NB4 (cell line): ENCODE results near the gene PDXDC1.

ENCODE experiments used
- DNase-seq: peaks from one replicate; pipeline ENCODE4 v3.0.0; 2010; ENCODE audit warnings: low read depth
- H3K4me3 ChIP-seq: one replicate; pipeline ENCODE4 v1.5.1; 2011; ENCODE audit warnings: mild to moderate bottlenecking, low read depth, low read length, moderate library complexity
- CTCF ChIP-seq: IDR thresholded peaks from one replicate; pipeline ENCODE4 v1.5.1; 2012; ENCODE audit warnings: low read depth, low read length
- MAX ChIP-seq: IDR thresholded peaks from 2 replicates; pipeline ENCODE4 v1.6.1; 2011; ENCODE audit warnings: low read depth, low read length
- MYC ChIP-seq: IDR thresholded peaks from 2 replicates; pipeline ENCODE4 v1.6.1; 2011; ENCODE audit warnings: low read depth, low read length
- POLR2A ChIP-seq: IDR thresholded peaks from 2 replicates; pipeline ENCODE4 v1.6.1; 2011; ENCODE audit warnings: mild to moderate bottlenecking; ENCODE audit not compliant: insufficient read length; ENCODE audit errors: extremely low read depth

PDXDC1 gene

DNA sequence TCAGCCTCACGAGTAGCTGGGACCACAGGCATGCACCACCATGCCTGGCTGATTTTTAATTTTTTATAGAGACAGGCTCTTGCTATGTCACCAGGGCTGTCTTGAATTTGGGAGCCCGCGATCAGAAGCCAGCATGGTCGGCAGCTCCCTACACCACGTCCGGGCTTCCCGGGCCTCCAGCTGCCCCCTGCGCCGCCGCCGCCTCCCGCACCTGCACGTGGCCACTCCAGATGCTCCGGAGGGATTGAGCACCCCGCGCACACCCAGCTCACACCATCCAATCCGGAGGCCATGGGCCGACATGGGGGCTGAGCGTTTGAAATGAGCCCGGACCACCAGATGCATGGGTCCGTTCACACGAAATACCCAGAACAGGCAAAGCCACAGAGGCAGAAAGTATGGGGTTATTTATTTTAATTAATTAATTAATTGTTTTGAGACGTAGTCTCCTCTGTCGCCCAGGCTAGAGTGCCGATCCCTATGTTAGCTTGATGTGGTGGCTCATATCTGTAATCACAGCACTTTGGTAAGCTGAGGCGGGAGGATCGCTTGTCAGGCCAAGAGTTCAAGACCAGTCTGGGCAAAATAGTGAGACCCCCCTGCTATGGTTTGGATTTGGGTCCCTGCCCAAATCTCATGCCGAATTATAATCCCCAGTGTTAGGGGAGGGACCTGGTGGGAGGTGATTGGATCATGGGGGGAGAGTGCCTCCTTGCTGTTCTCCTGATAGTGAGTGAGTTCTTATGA, 17.1 kb upstream of the PDXDC1 start:
- no peak for TF ChIP-seq CTCF
- TF ChIP-seq MYC = no peak
- no peak for TF ChIP-seq POLR2A
- no peak for TF ChIP-seq MAX
- no peak for DNase-seq

GRCh38 chr16:14958323-14958600, 16.6 kb upstream of the PDXDC1 start:
- H3K4me3 ChIP-seq = no peak overlapping the region
- no peak for DNase-seq

More for the DNA sequence above, 17.1 kb upstream of the PDXDC1 start:
- no peak overlapping the region for H3K4me3 ChIP-seq

DNA sequence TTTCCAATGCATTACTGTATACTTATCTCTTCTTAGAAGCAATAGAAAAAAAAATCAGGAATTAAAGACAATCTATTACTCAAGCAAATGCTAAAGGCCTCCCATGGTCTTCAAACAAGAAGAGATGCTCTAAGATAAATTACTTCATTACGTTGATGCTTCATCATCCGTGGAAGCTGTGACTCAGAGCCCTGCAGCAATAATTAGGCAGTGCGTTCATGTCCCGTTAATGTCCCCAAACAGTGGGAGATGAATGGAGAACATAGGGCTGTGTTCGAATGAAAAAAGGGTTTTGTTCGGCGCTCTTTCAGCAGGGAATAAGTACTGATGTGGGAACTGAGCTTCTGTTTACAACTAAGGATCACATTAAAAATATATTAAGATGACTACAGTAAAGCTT, 15.9 kb upstream of the PDXDC1 start:
- TF ChIP-seq MAX (no peak), MYC (no peak), POLR2A (no peak), CTCF (no peak)
- DNase-seq = no peak

More at GRCh38 chr16:14958323-14958600, 16.6 kb upstream of the PDXDC1 start:
- TF ChIP-seq MAX (no peak), POLR2A (no peak), CTCF (no peak), MYC (no peak)

GRCh38 chr16:14961405-14962186, 13.2 kb upstream of the PDXDC1 start:
- no peak overlapping the region for H3K4me3 ChIP-seq
- DNase-seq = no peak
- TF ChIP-seq CTCF (no peak), POLR2A (no peak), MAX (no peak)

More for the DNA sequence above, 15.9 kb upstream of the PDXDC1 start:
- no peak overlapping the region for H3K4me3 ChIP-seq

DNA sequence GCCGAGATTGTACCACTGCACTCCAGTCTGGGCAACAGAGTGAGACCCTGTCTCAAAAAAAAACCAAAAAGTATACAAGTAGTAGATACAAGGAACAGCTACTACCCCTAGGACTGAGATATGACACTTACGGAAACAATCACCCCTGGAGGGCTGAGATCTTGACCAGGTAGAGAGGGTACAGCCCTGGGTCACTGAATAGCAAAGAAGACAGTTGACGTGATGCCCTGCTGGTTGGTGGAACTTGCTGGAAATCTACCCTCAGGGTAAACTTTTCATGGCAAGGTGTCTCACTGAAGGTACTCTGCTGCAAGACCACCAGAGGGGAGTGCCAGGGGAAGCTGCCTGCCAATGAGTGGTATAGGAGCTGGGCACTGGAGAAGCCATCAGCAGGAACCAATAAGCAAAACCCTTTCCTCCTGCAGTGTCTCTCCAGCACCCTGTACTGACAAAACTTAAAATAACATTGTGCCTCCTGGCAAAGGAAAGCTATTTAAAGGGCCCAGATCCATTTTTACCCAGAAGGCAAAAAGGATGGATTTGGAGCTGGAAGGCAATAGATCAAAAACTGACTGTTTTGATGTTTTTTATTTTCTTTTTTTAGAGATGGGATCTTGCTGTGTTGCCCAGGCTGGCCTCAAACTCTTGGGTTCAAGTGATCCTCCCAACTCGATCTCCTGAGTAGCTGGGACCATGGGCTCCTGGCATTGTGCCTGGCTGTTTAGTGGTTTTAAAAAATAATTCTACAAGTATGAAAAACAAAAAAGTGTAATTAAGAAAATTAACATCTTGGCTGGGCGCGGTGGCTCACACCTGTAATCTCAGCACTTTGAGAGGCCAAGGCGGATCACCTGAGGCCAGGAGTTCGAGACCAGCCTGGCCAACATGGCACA, 11.3 kb upstream of the PDXDC1 start:
- no peak for DNase-seq
- H3K4me3 ChIP-seq = no peak overlapping the region
- TF ChIP-seq MAX (no peak), POLR2A (no peak), MYC (no peak), CTCF (no peak)
